Measurements from ENCODE around the gene PRDX5.

DNA sequence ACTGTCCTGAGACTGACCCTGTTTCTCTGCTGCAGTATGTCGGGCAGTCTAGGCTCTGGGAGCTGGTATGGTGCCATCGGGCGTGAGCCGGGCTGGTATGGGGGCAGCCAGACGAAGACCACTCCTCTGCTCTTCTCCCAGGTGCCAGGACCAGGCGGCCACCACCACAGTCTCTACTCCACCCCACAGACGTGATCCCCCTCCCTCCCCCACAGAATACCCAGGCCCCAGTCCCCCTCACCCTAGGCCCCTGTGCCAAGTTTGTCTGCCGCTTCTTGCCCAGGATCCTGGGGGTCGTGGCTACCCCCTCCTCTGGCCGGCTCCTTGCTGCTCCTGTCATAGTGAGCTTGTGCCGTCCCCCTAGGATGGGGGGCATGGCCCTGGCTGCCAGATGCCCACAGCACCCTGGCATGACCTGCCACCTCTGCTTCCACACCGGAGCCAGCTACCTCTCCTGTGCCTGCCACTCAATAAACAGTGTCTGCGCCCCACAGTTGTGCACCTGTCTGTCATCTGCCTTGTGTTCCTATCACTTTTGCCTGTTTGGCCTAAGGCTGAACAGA is 28.8 kb upstream of the PRDX5 start:
- TF ChIP-seq, protein P1, sequence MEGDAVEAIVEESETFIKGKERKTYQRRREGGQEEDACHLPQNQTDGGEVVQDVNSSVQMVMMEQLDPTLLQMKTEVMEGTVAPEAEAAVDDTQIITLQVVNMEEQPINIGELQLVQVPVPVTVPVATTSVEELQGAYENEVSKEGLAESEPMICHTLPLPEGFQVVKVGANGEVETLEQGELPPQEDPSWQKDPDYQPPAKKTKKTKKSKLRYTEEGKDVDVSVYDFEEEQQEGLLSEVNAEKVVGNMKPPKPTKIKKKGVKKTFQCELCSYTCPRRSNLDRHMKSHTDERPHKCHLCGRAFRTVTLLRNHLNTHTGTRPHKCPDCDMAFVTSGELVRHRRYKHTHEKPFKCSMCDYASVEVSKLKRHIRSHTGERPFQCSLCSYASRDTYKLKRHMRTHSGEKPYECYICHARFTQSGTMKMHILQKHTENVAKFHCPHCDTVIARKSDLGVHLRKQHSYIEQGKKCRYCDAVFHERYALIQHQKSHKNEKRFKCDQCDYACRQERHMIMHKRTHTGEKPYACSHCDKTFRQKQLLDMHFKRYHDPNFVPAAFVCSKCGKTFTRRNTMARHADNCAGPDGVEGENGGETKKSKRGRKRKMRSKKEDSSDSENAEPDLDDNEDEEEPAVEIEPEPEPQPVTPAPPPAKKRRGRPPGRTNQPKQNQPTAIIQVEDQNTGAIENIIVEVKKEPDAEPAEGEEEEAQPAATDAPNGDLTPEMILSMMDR (IDR thresholded peaks at IDR 0.05), result no peak
- no peak for TF ChIP-seq POLR2A (IDR thresholded peaks at IDR 0.05)

Measured in testis (tissue), 2 donors.